HEK293 (cell line): ENCODE results near the gene SNX8.

Experiments
- CTCF ChIA-PET: fragments of 350-600 bp; formaldehyde crosslinking; extraction: SDS; loops from one replicate; lab custom pipeline; 2021; ENCODE audit warnings: antibody characterized with exemption; lab: Yijun Ruan, JAX
- POLR2A ChIA-PET: fragments of 300-600 bp; formaldehyde crosslinking; extraction: SDS; loops from one replicate; lab custom pipeline; 2020; ENCODE audit warnings: antibody characterized with exemption, inconsistent platforms; lab: Yijun Ruan, JAX
- H3K27ac ChIP-seq: fragments of 200-500 bp; sonication (Bioruptor generic); 2 replicates; pipeline ENCODE4 v1.5.1; 2014; ENCODE audit warnings: low read depth, low read length, control low read depth, inconsistent platforms; ENCODE audit errors: extremely low read depth
- H3K36me3 ChIP-seq, 2 experiments: fragments of 200-500 bp in 1 of 2; sonication (Bioruptor generic) in 1 of 2; 1 replicate in 1 of 2; 2 replicates in 1 of 2; pipeline ENCODE4 v1.5.1; 2014 to 2017; ENCODE audit warnings: inconsistent platforms in 2 of 2, low read length in 2 of 2; ENCODE audit not compliant: control insufficient read depth in 2 of 2, insufficient read depth in 1 of 2
- H3K4me1 ChIP-seq: fragments of 200-500 bp; sonication (Bioruptor generic); 2 replicates; pipeline ENCODE4 v1.5.1; 2014; ENCODE audit warnings: mild to moderate bottlenecking, low read length, inconsistent platforms; ENCODE audit not compliant: control insufficient read depth, insufficient read depth
- H3K4me3 ChIP-seq: 2 replicates; pipeline ENCODE4 v1.5.1; 2011; ENCODE audit warnings: low read depth, mild to moderate bottlenecking, control low read depth, low read length, moderate library complexity
- H3K9me3 ChIP-seq: fragments of 200-500 bp; sonication (Bioruptor generic); 2 replicates; pipeline ENCODE4 v1.5.1; 2014; ENCODE audit warnings: low read depth, low read length, inconsistent platforms; ENCODE audit not compliant: control insufficient read depth, insufficient read depth
- EGR2 ChIP-seq: fragments of 450-650 bp; formaldehyde crosslinking; IDR thresholded peaks from 2 replicates; pipeline ENCODE4 v1.5.1; 2016; ENCODE audit warnings: low read depth, missing biosample characterization, missing genetic modification characterization
- GFI1B ChIP-seq: fragments of 450-650 bp; formaldehyde crosslinking; IDR thresholded peaks from 2 replicates; pipeline ENCODE4 v1.5.1; 2016; ENCODE audit warnings: missing biosample characterization, missing genetic modification characterization
- HOXC10 ChIP-seq: sonication (generic); formaldehyde crosslinking; IDR thresholded peaks from 2 replicates; pipeline ENCODE4 v1.8.1; 2023; ENCODE audit warnings: mild to moderate bottlenecking, missing genetic modification reagents
- KLF17 ChIP-seq: fragments of 450-650 bp; formaldehyde crosslinking; IDR thresholded peaks from 2 replicates; pipeline ENCODE4 v1.5.1; 2016; ENCODE audit warnings: missing biosample characterization, missing genetic modification characterization
- MZF1 ChIP-seq: fragments of 450-650 bp; formaldehyde crosslinking; IDR thresholded peaks from 2 replicates; pipeline ENCODE4 v1.5.1; 2017; ENCODE audit warnings: missing biosample characterization, missing genetic modification characterization, borderline replicate concordance
- SCRT2 ChIP-seq: fragments of 450-650 bp; formaldehyde crosslinking; IDR thresholded peaks from 2 replicates; pipeline ENCODE4 v1.5.1; 2016; ENCODE audit warnings: missing biosample characterization, missing genetic modification characterization
- SP2 ChIP-seq: fragments of 450-650 bp; formaldehyde crosslinking; IDR thresholded peaks from 2 replicates; pipeline ENCODE4 v1.5.1; 2016; ENCODE audit warnings: missing biosample characterization, missing genetic modification characterization
- TSHZ1 ChIP-seq: fragments of 450-650 bp; formaldehyde crosslinking; IDR thresholded peaks from 2 replicates; pipeline ENCODE4 v1.5.1; 2016; ENCODE audit warnings: missing biosample characterization, missing genetic modification characterization, borderline replicate concordance
- ZBTB1 ChIP-seq: fragments of 450-650 bp; formaldehyde crosslinking; IDR thresholded peaks from 2 replicates; pipeline ENCODE4 v1.5.1; 2016; ENCODE audit warnings: missing biosample characterization, missing genetic modification characterization
- ZBTB6 ChIP-seq: fragments of 450-650 bp; formaldehyde crosslinking; IDR thresholded peaks from 2 replicates; pipeline ENCODE4 v1.5.1; 2017; ENCODE audit warnings: missing biosample characterization, missing genetic modification characterization
- ZBTB7A ChIP-seq: fragments of 450-650 bp; formaldehyde crosslinking; IDR thresholded peaks from 2 replicates; pipeline ENCODE4 v1.5.1; 2016; ENCODE audit warnings: low read depth, missing biosample characterization, missing genetic modification characterization
- ZFHX2 ChIP-seq: fragments of 450-650 bp; formaldehyde crosslinking; conservative IDR thresholded peaks from 2 replicates; pipeline ENCODE4 v1.5.1; 2016; ENCODE audit warnings: missing biosample characterization, missing genetic modification characterization
- ZNF114 ChIP-seq: fragments of 450-650 bp; formaldehyde crosslinking; IDR thresholded peaks from 2 replicates; pipeline ENCODE4 v1.5.0; 2017; ENCODE audit warnings: missing biosample characterization, missing genetic modification characterization
- ZNF140 ChIP-seq: fragments of 450-650 bp; formaldehyde crosslinking; IDR thresholded peaks from 2 replicates; pipeline ENCODE4 v1.5.1; 2016; ENCODE audit warnings: missing biosample characterization, missing genetic modification characterization
- ZNF169 ChIP-seq: fragments of 450-650 bp; formaldehyde crosslinking; IDR thresholded peaks from 2 replicates; pipeline ENCODE4 v1.5.1; 2016; ENCODE audit warnings: missing biosample characterization, missing genetic modification characterization
- ZNF239 ChIP-seq: fragments of 450-650 bp; formaldehyde crosslinking; IDR thresholded peaks from 2 replicates; pipeline ENCODE4 v1.5.1; 2016; ENCODE audit warnings: missing biosample characterization, missing genetic modification characterization
- ZNF302 ChIP-seq: fragments of 450-650 bp; formaldehyde crosslinking; IDR thresholded peaks from 2 replicates; pipeline ENCODE4 v1.5.1; 2016; ENCODE audit warnings: missing biosample characterization, missing genetic modification characterization, low read depth
- ZNF548 ChIP-seq: fragments of 450-650 bp; formaldehyde crosslinking; IDR thresholded peaks from 2 replicates; pipeline ENCODE4 v1.5.1; 2016; ENCODE audit warnings: missing biosample characterization, missing genetic modification characterization
- ZNF660 ChIP-seq: fragments of 450-650 bp; IDR thresholded peaks from 2 replicates; pipeline ENCODE4 v1.5.1; 2018; ENCODE audit warnings: missing biosample characterization, mild to moderate bottlenecking, missing genetic modification characterization
- ZNF704 ChIP-seq: fragments of 450-650 bp; formaldehyde crosslinking; IDR thresholded peaks from 2 replicates; pipeline ENCODE4 v1.5.1; 2016; ENCODE audit warnings: missing biosample characterization, missing genetic modification characterization

SNX8 gene

GRCh38 chr7:2220506-2220905 lies 93.7 kb downstream of the SNX8 start:
- ChIA-PET CTCF (no interaction called here), POLR2A (no interaction called here)
- no peak overlapping the region for H3K27ac ChIP-seq
- no peak overlapping the region for H3K4me3 ChIP-seq
- H3K36me3 ChIP-seq, result peaks cover 4 to 84% of the 10 kb centered on the region in 2 experiments; a peak in 2 of 3 replicates
- no peaks in the 10 kb centered on the region for H3K4me1 ChIP-seq
- H3K9me3 ChIP-seq, result no peaks in the 10 kb centered on the region
- TF ChIP-seq MZF1 (tag by site-specific recombination) (no peak), ZBTB7A (no peak), ZFHX2 (tag by site-specific recombination) (no peak), ZBTB1 (tag by site-specific recombination) (no peak), ZNF114 (tag by site-specific recombination) (no peak), ZNF302 (tag by site-specific recombination) (no peak)

- Histone ChIP-seq H3K27ac (no peak overlapping the region), H3K4me3 (no peak overlapping the region), H3K36me3 (peaks cover 4 to 82% of the 10 kb centered on the region in 2 experiments; a peak in 2 of 3 replicates), H3K9me3 (no peaks in the 10 kb centered on the region), H3K4me1 (no peaks in the 10 kb centered on the region)
- CTCF ChIA-PET, result no interaction called here
- POLR2A ChIA-PET, result no interaction called here
- TF ChIP-seq SCRT2, result no peak
- no peak for TF ChIP-seq ZNF660 (tag by site-specific recombination)
- no peak for TF ChIP-seq SP2 (tag by site-specific recombination)
- no peak for TF ChIP-seq ZNF704 (tag by site-specific recombination)
- TF ChIP-seq ZNF169 (tag by site-specific recombination), result no peak
- TF ChIP-seq ZNF548 (tag by site-specific recombination), result no peak
- TF ChIP-seq ZBTB6, result no peak
- TF ChIP-seq KLF17, result no peak
- no peak for TF ChIP-seq HOXC10 (CRISPR knock-in tag)
- no peak for TF ChIP-seq EGR2
- no peak for TF ChIP-seq ZNF140 (tag by site-specific recombination)
- TF ChIP-seq GFI1B (tag by site-specific recombination), result no peak
- no peak for TF ChIP-seq ZNF239 (tag by site-specific recombination)
- TF ChIP-seq TSHZ1 (tag by site-specific recombination), result no peak
Observed at GRCh38 chr7:2220030-2220429, 94.2 kb downstream of the SNX8 start.
